Epithelial cell of proximal tubule (primary cell): ENCODE results near the gene TNK2. TPM values are rescaled to one million over a fixed set of nuclear protein-coding genes. Genes with fewer than 3 reads are reported as not detected.
A peak's percentile ranks its signal among the peaks of the same experiment; 100 is the strongest.

Experiments
- DNase-seq: peaks from one replicate; pipeline ENCODE4 v3.0.0-alpha.2; 2011; ENCODE audit warnings: low read depth
- H3K4me3 ChIP-seq: 2 replicates; pipeline ENCODE4 v1.5.1; 2011; ENCODE audit warnings: low read depth, mild to moderate bottlenecking, low read length
- total RNA-seq: library from RNA; depleted of rRNA; stranded (reverse); fragments of >200 nt; gene quantifications from 2 replicates; pipeline ENCODE4 v1.2.3, GENCODE V29; 2015
- TF ChIP-seq, protein P1 (sequence below): conservative IDR thresholded peaks from 2 replicates; pipeline ENCODE4 v1.5.1; 2012; ENCODE audit warnings: low read depth, mild to moderate bottlenecking, low read length

Gene TNK2
- total RNA-seq, 1 donor from 2014 or later: 21.0 TPM

DNA sequence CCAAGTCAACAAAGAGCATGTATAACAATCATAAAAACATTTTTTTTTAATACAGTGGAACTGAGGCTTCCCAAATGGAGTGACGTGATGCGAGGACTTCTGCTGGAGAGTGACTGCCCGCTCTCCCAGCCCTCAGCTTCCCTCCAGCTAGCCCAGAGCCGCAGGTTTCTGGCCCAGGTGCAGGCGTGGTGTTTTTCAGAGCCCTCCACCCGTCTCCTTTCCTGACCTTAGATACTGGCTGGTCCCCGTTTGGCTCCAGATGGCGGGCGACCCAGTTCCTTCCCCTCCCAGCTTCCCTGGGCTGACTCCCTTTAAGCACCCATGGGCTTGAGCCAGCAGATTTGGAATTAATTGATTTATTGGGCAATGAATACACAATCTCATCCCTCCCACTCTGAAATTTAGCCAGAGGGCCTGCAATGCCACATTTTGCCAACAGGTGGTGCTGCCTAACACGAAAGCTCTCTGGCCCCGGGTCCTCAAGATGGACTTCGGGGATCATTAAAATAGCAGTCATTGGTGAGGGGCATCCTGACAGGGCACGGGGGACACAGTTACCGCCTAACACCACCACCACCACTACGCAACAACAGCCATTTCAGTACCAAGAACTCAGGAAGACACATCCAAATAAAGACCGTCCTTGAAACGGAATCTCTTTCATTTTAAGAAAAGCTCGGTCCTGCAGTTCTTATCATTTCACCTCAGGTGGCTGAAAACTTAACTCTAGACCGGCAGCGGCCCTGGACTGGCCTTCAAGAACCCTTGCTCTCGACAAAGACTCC is 49.1 kb downstream of the TNK2 start:
- DNase-seq: no peak
- TF ChIP-seq, protein P1, sequence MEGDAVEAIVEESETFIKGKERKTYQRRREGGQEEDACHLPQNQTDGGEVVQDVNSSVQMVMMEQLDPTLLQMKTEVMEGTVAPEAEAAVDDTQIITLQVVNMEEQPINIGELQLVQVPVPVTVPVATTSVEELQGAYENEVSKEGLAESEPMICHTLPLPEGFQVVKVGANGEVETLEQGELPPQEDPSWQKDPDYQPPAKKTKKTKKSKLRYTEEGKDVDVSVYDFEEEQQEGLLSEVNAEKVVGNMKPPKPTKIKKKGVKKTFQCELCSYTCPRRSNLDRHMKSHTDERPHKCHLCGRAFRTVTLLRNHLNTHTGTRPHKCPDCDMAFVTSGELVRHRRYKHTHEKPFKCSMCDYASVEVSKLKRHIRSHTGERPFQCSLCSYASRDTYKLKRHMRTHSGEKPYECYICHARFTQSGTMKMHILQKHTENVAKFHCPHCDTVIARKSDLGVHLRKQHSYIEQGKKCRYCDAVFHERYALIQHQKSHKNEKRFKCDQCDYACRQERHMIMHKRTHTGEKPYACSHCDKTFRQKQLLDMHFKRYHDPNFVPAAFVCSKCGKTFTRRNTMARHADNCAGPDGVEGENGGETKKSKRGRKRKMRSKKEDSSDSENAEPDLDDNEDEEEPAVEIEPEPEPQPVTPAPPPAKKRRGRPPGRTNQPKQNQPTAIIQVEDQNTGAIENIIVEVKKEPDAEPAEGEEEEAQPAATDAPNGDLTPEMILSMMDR: peak; percentile 95
- H3K4me3 ChIP-seq: no peak overlapping the region

DNA sequence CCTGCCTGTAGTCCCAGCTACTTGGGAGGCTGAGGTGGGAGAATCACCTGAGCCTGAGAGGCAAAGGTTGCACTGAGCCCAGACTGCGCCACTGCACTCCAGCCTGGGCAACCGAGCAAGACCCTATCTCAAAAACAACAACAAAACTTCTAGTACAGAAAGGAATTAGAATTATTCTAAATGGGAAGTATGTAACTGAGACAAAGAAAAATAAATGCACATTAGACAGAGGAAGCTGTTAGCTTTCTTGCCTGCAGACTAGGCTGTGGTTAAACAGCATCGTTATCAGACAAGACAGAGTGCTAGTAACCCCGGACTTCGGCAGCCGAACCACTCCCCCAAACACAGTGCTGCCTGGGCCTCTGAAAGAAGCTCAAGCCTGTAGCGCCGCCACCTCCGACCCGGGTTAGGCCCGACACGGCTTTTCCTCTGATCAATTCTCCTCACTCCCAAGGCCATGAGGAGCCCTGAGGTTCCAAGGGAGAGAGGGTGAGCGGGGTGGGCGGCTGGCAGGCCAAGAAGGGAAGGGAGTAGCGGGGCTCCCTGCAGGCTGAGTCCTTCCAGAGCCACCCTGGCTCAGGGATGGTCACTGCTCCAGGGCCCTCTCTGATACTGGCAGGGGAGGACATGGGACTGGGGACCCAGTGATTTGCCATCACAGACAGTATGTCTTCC is 51.8 kb downstream of the TNK2 start:
- no peak overlapping the region for H3K4me3 ChIP-seq
- no peak for DNase-seq
- TF ChIP-seq, protein P1: no peak

DNA sequence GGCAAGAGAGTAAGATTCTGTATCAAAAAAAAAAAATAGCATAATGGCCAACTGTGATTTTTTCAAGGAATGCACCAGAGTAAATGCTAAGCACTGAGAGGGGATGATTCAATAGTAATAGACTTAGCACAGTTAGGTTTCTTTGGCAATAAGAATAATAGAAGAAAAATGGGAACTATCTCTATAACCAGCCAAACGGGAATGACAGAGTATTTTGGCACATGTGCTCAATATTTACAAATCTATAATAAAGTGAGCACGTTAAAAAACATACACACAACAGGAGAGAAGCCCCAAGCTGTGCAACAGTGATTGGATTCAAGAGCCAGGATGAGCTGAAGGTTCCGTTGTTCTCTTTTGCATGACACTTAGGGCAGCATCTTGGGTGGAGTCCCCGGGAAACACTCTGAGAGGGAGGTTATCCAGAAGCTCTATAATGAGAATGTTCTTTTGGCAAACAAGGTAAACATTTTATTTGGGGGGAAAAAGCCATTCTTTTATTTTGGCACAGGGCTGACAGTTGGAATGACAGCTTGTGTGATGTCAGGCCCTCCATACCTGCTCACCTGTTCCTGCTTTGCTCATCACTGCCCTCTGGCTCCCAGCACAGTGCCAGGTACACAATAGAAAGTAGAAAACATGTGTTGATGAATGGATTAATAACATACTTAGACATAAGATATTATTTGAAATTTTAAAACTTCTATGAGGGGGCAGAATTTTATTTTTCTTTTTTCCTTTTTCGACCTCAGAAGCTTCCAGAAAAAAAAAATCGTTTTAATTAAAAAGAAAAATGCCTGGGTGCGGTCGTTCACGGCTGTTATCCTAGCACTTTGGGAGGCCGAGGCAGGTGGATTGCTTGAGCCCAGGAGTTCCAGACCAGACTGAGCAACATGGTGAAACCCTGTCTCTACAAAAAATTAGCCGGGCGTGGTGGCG is 52.6 kb downstream of the TNK2 start:
- DNase-seq: no peak
- TF ChIP-seq, protein P1: peak; percentile 21
- H3K4me3 ChIP-seq: no peak overlapping the region

DNA sequence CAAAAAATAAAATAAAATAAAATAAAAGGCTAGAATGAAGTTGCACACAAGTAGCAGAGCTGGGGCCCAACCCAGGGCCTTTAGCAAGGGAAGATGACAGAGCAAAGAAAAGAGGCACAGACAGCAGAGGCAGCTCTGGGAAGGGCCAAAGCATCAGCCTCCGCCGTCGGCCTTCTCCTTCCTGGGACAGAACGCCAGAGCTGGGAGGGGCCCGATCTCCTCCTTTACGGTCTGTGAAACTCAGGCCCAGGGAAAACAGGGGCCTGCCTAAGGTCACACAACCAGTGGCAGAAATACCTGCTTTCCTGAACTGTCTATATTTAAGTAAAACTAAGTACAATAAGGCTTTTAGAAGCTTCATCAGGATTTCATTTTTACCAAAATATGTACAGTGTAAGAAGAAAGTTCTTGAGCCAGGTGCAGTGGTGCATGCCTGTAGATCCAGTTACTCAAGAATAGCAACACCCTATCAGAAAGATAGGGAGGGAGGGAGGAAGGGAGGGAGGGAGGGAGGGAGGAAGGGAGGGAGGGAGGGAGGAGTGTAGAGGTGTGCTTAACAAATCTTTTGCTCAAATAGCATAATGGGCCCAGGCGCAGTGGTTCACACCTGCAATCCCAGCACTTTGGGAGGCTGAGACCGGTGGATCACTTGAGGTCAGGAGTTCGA is 53.6 kb downstream of the TNK2 start:
- no peak overlapping the region for H3K4me3 ChIP-seq
- DNase-seq: no peak

DNA sequence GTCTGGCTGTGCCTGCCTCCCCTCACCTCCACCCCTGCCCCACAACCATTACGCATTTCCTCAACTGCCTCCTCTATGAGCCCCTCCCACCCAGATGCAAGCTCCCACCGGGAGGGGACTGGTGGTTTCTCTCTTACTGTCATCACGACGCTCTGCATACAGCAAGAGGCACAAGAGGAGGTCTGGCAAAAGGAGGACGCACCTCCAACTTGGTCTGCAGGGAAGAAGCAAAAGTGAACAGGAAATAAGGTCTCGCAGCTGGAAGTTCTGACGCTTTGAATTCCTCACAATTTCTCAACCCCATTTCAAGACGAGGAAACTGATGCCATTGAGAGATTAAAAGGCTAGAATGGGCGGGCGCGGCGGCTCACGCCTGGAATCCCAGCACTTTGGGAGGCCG is 54.4 kb downstream of the TNK2 start:
- DNase-seq: no peak
- TF ChIP-seq, protein P1: no peak

More for the DNA sequence above, 53.6 kb downstream of the TNK2 start:
- TF ChIP-seq, protein P1: no peak

DNA sequence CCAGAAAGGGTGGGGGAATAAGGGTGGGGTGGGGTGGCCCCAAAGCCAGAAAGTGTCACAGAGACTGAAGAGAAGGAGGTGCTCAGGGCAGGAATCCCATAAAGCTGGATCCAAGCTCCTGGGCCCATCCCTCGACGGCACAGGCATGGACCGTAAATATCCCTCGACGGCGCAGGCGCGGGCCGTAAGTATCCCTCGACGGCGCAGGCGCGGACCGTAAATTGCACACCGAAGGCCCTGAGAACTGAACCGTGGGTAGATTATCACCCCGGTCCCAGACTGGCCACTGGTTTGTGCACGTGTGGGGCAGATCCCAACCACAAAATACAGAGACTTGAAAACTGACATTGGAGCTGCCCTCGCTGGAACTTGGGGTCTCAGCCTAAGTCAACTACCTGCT is 55.3 kb downstream of the TNK2 start:
- H3K4me3 ChIP-seq: no peak overlapping the region
- DNase-seq: no peak
- TF ChIP-seq, protein P1: no peak

More for the DNA sequence above, 54.4 kb downstream of the TNK2 start:
- H3K4me3 ChIP-seq: no peak overlapping the region
